Fibroblast of lung (primary cell): ENCODE data around the gene ABCA2. TPM values are rescaled to one million over a fixed set of nuclear protein-coding genes. Genes with fewer than 3 reads are reported as not detected.

Experiments
- DNase-seq, 2 donors: peaks; one replicate each; pipeline versions ENCODE4 v3.0.0 to v3.0.0-alpha.2; 2010; ENCODE audit warnings: low read depth in 2 of 2
- H2AFZ ChIP-seq: 2 replicates; pipeline ENCODE4 v1.5.1; 2012; ENCODE audit warnings: low read length, control low read depth, inconsistent platforms
- H3K27ac ChIP-seq: 2 replicates; pipeline ENCODE4 v1.5.1; 2011; ENCODE audit warnings: low read length, control low read depth; ENCODE audit not compliant: insufficient read depth
- H3K27me3 ChIP-seq: 2 replicates; pipeline ENCODE4 v1.5.1; 2011; ENCODE audit warnings: mild to moderate bottlenecking, low read length; ENCODE audit not compliant: control insufficient read depth, insufficient read depth
- H3K36me3 ChIP-seq: 2 replicates; pipeline ENCODE4 v1.5.1; 2011; ENCODE audit warnings: low read length; ENCODE audit not compliant: control insufficient read depth, insufficient read depth
- H3K4me1 ChIP-seq: 2 replicates; pipeline ENCODE4 v1.5.1; 2011; ENCODE audit warnings: low read length; ENCODE audit not compliant: control insufficient read depth, insufficient read depth; ENCODE audit errors: extremely low read depth
- H3K4me2 ChIP-seq: 2 replicates; pipeline ENCODE4 v1.5.1; 2011; ENCODE audit warnings: low read length, control low read depth; ENCODE audit not compliant: insufficient read depth; ENCODE audit errors: extremely low read depth
- H3K4me3 ChIP-seq, 4 experiments: fragments of 200-600 bp in 1 of 4; sonication (generic) in 1 of 4; replicated peaks in 1 of 4; 2 replicates each; pipeline ENCODE4 v1.5.1; 2011 to 2016; ENCODE audit warnings: low read length in 4 of 4, low read depth in 3 of 4, mild to moderate bottlenecking in 3 of 4, control low read depth in 2 of 4, inconsistent platforms in 1 of 4, mixed read lengths in 1 of 4; ENCODE audit not compliant: insufficient read depth in 1 of 4; ENCODE audit errors: control extremely low read depth in 1 of 4
- H3K79me2 ChIP-seq: 2 replicates; pipeline ENCODE4 v1.5.1; 2012; ENCODE audit warnings: mild to moderate bottlenecking, low read length, inconsistent platforms; ENCODE audit not compliant: control insufficient read depth, insufficient read depth
- H3K9ac ChIP-seq: 2 replicates; pipeline ENCODE4 v1.5.1; 2011; ENCODE audit warnings: mild to moderate bottlenecking, low read length, control low read depth; ENCODE audit not compliant: insufficient read depth
- H3K9me3 ChIP-seq: 2 replicates; pipeline ENCODE4 v1.5.1; 2012; ENCODE audit warnings: low read depth, low read length; ENCODE audit not compliant: control insufficient read depth, insufficient read depth
- H4K20me1 ChIP-seq: 2 replicates; pipeline ENCODE4 v1.5.1; 2011; ENCODE audit warnings: low read length; ENCODE audit not compliant: control insufficient read depth, insufficient read depth; ENCODE audit errors: extremely low read depth
- CTCF ChIP-seq, 2 donors: IDR thresholded peaks in 1 of 2; conservative IDR thresholded peaks in 1 of 2; 1 replicate in 1 of 2; 2 replicates in 1 of 2; pipeline ENCODE4 v1.5.1; 2011 to 2012; ENCODE audit warnings: low read length in 2 of 2, control low read depth in 1 of 2, inconsistent platforms in 1 of 2, low read depth in 1 of 2, mild to moderate bottlenecking in 1 of 2
- EZH2 ChIP-seq: IDR thresholded peaks from 2 replicates; pipeline ENCODE4 v1.5.1; 2012; ENCODE audit warnings: low read length, control low read depth, mild to moderate bottlenecking; ENCODE audit errors: missing control alignments
- polyA plus RNA-seq, 2 donors: library from polyadenylated mRNA; depleted of rRNA in 1 of 2; stranded (reverse) in 1 of 2; unstranded in 1 of 2; fragments of >200 nt; gene quantifications; 2 replicates each; pipeline ENCODE4 v1.2.1, GENCODE V29; 2011 to 2012; ENCODE audit warnings: missing spikeins in 1 of 2
- total RNA-seq: library from RNA; depleted of rRNA; stranded (reverse); fragments of >200 nt; gene quantifications from 2 replicates; pipeline ENCODE4 v1.2.1, GENCODE V29; 2014

The ABCA2 gene
- total and polyA plus RNA-seq, 2 donors (not counting 1 experiment from before 2014, with no cell fraction given): 8.5 to 21.8 TPM

GRCh38 chr9:137045294-137046087, 17.5 kb upstream of the ABCA2 start:
- H3K9me3 ChIP-seq: no peaks in the 10 kb centered on the region
- peak overlapping the region; percentile 97 for H3K4me2 ChIP-seq
- no peak overlapping the region for H2AFZ ChIP-seq
- H3K27ac ChIP-seq: no peak overlapping the region
- peak overlapping the region; percentile 44 to 72 (median 67) for H3K4me3 ChIP-seq
- H3K79me2 ChIP-seq: peaks cover 18% of the 10 kb centered on the region
- TF ChIP-seq CTCF (conservative IDR thresholded peaks at IDR 0.05 in 1 of 2, IDR thresholded peaks at IDR 0.05 in 1 of 2; ENCODE audit: low read depth in 1 of 2, low read length in 2 of 2) (no peak), EZH2 (no peak)
- H3K27me3 ChIP-seq: peaks cover 6% of the 10 kb centered on the region
- no peaks in the 10 kb centered on the region for H4K20me1 ChIP-seq
- H3K4me1 ChIP-seq: peaks cover 6% of the 10 kb centered on the region
- H3K9ac ChIP-seq: peak overlapping the region; percentile 62
- H3K36me3 ChIP-seq: peaks cover under 1% of the 10 kb centered on the region
- peak; percentile 40 to 59 for DNase-seq

- Histone ChIP-seq H4K20me1 (no peaks in the 10 kb centered on the region), H3K27me3 (no peaks in the 10 kb centered on the region), H3K36me3 (peaks cover 7% of the 10 kb centered on the region)
Measured at GRCh38 chr9:137044502-137045177, 16.6 kb upstream of the ABCA2 start.

More at GRCh38 chr9:137044502-137045177, 16.6 kb upstream of the ABCA2 start:
- Histone ChIP-seq H3K4me2 (peak overlapping the region; percentile 97), H2AFZ (no peak overlapping the region), H3K27ac (no peak overlapping the region), H3K4me1 (peaks cover 6% of the 10 kb centered on the region), H3K9me3 (no peaks in the 10 kb centered on the region), H3K9ac (no peak overlapping the region), H3K79me2 (peaks cover 18% of the 10 kb centered on the region), H3K4me3 (peak overlapping the region; percentile 44 to 72 (median 67))
- TF ChIP-seq EZH2 (no peak), CTCF (conservative IDR thresholded peaks at IDR 0.05 in 1 of 2, IDR thresholded peaks at IDR 0.05 in 1 of 2; ENCODE audit: low read depth in 1 of 2, low read length in 2 of 2) (no peak)
- DNase-seq: no peak
